ENCODE measurements around the gene NAV1. TPM values are rescaled to one million over a fixed set of nuclear protein-coding genes. Genes with fewer than 3 reads are reported as not detected.

NAV1 gene
- total RNA-seq, 1 experiment from 2014 or later, result 51.0 TPM

DNA sequence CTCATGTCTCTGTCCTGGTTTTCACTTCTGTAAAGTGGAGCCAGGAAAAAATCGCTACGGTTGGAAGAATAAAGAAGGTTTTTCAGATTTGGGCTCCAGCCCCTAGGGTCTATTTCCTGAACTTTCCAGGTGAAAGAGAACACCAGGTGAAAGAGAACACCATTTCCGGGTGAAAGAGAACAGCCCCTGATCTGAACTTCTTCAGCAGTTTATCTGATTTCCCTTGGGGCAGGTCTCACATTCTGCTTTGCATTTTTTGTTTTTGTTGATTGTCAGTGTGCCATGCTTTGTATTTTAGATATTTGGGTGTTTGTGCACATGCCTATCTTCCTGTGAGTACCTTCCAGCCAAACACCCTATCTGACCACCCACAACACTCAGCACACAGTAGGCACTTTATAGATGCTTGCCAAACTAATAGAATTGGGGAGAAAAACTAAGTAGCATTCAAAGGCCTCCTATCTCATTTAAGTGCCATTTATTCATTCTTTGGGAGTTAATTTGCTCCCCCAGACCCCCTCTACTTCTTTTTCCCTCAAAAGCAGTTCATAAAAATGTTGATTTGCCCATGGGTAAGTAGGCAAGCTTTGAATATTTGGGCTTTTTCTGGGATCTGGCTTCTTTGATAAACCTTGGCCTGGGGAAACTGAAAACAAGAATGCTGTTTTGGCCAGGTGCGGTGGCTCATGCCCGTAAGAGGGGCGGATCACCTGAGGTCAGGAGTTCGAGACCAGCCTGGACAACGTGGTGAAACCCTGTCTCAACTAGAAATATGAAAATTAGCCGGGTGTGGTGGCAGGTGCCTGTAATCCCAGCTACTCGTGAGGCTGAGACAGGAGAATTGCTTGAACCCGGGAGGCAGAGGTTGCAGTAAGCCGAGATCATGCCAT, 2.2 kb downstream of the NAV1 start:
- ChIA-PET CTCF (interaction anchor here (0.7 to 4.0 kb wide), 13 partner anchors 10 to 254 kb away, joined by 3 to 28 read pairs (median 8); no protein-coding TSS in a partner anchor), POLR2A (no interaction called here)
- ATAC-seq (no peak), DNase-seq (ENCODE audit: low spot score) (no peak)
- H3K4me1 Mint-ChIP-seq, result peaks cover 38% of the 10 kb centered on the region
- no peak overlapping the region for H3K27ac Mint-ChIP-seq
- no peaks in the 10 kb centered on the region for H3K9me3 Mint-ChIP-seq
- H3K36me3 Mint-ChIP-seq, result no peaks in the 10 kb centered on the region
- H3K27me3 Mint-ChIP-seq (ENCODE audit: low read depth), result peaks cover 63% of the 10 kb centered on the region
- TF ChIP-seq, protein P1, sequence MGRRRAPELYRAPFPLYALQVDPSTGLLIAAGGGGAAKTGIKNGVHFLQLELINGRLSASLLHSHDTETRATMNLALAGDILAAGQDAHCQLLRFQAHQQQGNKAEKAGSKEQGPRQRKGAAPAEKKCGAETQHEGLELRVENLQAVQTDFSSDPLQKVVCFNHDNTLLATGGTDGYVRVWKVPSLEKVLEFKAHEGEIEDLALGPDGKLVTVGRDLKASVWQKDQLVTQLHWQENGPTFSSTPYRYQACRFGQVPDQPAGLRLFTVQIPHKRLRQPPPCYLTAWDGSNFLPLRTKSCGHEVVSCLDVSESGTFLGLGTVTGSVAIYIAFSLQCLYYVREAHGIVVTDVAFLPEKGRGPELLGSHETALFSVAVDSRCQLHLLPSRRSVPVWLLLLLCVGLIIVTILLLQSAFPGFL (CRISPR knock-in tag; IDR thresholded peaks at IDR 0.05; ENCODE audit: borderline replicate concordance), result no peak
- TF ChIP-seq CBFB (CRISPR knock-in tag; IDR thresholded peaks at IDR 0.05; ENCODE audit: low read depth) (no peak), ZNF416 (CRISPR knock-in tag; IDR thresholded peaks at IDR 0.05) (no peak), ZNF138 (CRISPR knock-in tag; conservative IDR thresholded peaks at IDR 0.05) (no peak), EMX1 (CRISPR knock-in tag; IDR thresholded peaks at IDR 0.05) (no peak), ZNF263 (CRISPR knock-in tag; IDR thresholded peaks at IDR 0.05; ENCODE audit: low read depth) (no peak), ZNF671 (CRISPR knock-in tag; IDR thresholded peaks at IDR 0.05) (no peak), JAZF1 (CRISPR knock-in tag; IDR thresholded peaks at IDR 0.05) (no peak)
- TF ChIP-seq, protein P2, sequence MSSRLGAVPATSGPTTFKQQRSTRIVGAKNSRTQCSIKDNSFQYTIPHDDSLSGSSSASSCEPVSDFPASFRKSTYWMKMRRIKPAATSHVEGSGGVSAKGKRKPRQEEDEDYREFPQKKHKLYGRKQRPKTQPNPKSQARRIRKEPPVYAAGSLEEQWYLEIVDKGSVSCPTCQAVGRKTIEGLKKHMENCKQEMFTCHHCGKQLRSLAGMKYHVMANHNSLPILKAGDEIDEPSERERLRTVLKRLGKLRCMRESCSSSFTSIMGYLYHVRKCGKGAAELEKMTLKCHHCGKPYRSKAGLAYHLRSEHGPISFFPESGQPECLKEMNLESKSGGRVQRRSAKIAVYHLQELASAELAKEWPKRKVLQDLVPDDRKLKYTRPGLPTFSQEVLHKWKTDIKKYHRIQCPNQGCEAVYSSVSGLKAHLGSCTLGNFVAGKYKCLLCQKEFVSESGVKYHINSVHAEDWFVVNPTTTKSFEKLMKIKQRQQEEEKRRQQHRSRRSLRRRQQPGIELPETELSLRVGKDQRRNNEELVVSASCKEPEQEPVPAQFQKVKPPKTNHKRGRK (CRISPR knock-in tag; IDR thresholded peaks at IDR 0.05; ENCODE audit: borderline replicate concordance), result no peak
- TF ChIP-seq, protein P3, sequence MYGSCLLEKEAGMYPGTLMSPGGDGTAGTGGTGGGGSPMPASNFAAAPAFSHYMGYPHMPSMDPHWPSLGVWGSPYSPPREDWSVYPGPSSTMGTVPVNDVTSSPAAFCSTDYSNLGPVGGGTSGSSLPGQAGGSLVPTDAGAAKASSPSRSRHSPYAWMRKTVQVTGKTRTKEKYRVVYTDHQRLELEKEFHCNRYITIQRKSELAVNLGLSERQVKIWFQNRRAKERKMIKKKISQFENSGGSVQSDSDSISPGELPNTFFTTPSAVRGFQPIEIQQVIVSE (CRISPR knock-in tag; IDR thresholded peaks at IDR 0.05; ENCODE audit: borderline replicate concordance), result no peak
- H3K4me3 Mint-ChIP-seq, result peak overlapping the region; percentile 87

DNA sequence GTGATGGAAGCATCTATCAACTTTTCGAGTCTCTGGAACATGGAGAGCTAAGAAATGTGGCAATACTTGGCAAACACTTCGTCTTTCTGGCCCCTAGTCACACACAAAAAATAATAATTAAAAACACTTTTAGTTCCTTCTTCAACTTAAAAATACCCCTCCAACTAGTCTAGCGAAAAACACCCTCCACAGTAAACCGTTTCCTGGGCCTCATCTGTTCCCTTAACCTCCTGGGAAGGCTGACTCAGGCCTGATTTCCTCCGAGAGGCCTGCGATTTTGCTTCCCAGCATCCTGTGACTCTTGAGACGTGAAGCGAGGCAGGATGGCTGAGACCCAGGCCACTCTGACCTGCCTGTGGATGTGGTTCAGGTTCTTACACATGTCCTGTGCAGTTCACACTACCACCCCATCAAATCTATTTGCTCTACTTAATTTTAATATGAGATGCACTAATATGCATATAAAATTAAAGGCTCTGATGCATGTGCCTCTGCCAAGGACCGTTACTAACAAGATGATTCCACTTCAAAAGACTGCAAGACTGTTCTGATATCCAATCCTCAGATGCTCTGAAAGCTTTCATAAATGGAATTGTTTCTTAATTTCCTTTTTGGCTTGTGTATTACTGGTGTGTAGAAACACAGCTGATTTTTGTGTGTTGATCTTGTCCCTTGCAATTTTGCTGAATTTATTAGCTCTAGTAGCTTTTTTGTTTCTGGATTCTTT, 3.5 kb downstream of the NAV1 start:
- ATAC-seq (no peak), DNase-seq (ENCODE audit: low spot score) (no peak)
- H3K4me3 Mint-ChIP-seq, result no peak overlapping the region
- H3K36me3 Mint-ChIP-seq, result no peaks in the 10 kb centered on the region
- H3K4me1 Mint-ChIP-seq, result peaks cover 38% of the 10 kb centered on the region
- ChIA-PET CTCF (interaction anchor here (0.7 to 4.0 kb wide), 6 partner anchors 9 to 107 kb away, joined by 3 to 28 read pairs (median 4); no protein-coding TSS in a partner anchor), POLR2A (interaction anchor here (0.6 kb wide), 1 partner anchor 322 kb away, joined by 3 read pairs; no protein-coding TSS in a partner anchor)
- H3K9me3 Mint-ChIP-seq, result no peaks in the 10 kb centered on the region
- H3K27me3 Mint-ChIP-seq (ENCODE audit: low read depth), result peaks cover 49% of the 10 kb centered on the region
- H3K27ac Mint-ChIP-seq, result no peak overlapping the region
- TF ChIP-seq ELF4 (CRISPR knock-in tag; IDR thresholded peaks at IDR 0.05; ENCODE audit: low read depth) (no peak), ESRRA (CRISPR knock-in tag; IDR thresholded peaks at IDR 0.05; ENCODE audit: borderline replicate concordance) (no peak), TEAD4 (CRISPR knock-in tag; IDR thresholded peaks at IDR 0.05) (no peak), NR3C1 (CRISPR knock-in tag; conservative IDR thresholded peaks at IDR 0.05; ENCODE audit: low read depth) (no peak), NFE2L1 (CRISPR knock-in tag; IDR thresholded peaks at IDR 0.05) (no peak), ZNF121 (CRISPR knock-in tag; IDR thresholded peaks at IDR 0.05) (no peak), FOXJ3 (CRISPR knock-in tag; IDR thresholded peaks at IDR 0.05; ENCODE audit: borderline replicate concordance) (no peak), NR1H2 (CRISPR knock-in tag; IDR thresholded peaks at IDR 0.05) (no peak), FOXK1 (CRISPR knock-in tag; IDR thresholded peaks at IDR 0.05) (no peak)
- TF ChIP-seq, protein P4, sequence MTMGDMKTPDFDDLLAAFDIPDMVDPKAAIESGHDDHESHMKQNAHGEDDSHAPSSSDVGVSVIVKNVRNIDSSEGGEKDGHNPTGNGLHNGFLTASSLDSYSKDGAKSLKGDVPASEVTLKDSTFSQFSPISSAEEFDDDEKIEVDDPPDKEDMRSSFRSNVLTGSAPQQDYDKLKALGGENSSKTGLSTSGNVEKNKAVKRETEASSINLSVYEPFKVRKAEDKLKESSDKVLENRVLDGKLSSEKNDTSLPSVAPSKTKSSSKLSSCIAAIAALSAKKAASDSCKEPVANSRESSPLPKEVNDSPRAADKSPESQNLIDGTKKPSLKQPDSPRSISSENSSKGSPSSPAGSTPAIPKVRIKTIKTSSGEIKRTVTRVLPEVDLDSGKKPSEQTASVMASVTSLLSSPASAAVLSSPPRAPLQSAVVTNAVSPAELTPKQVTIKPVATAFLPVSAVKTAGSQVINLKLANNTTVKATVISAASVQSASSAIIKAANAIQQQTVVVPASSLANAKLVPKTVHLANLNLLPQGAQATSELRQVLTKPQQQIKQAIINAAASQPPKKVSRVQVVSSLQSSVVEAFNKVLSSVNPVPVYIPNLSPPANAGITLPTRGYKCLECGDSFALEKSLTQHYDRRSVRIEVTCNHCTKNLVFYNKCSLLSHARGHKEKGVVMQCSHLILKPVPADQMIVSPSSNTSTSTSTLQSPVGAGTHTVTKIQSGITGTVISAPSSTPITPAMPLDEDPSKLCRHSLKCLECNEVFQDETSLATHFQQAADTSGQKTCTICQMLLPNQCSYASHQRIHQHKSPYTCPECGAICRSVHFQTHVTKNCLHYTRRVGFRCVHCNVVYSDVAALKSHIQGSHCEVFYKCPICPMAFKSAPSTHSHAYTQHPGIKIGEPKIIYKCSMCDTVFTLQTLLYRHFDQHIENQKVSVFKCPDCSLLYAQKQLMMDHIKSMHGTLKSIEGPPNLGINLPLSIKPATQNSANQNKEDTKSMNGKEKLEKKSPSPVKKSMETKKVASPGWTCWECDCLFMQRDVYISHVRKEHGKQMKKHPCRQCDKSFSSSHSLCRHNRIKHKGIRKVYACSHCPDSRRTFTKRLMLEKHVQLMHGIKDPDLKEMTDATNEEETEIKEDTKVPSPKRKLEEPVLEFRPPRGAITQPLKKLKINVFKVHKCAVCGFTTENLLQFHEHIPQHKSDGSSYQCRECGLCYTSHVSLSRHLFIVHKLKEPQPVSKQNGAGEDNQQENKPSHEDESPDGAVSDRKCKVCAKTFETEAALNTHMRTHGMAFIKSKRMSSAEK (CRISPR knock-in tag; IDR thresholded peaks at IDR 0.05; ENCODE audit: borderline replicate concordance), result no peak
- TF ChIP-seq, protein P5, sequence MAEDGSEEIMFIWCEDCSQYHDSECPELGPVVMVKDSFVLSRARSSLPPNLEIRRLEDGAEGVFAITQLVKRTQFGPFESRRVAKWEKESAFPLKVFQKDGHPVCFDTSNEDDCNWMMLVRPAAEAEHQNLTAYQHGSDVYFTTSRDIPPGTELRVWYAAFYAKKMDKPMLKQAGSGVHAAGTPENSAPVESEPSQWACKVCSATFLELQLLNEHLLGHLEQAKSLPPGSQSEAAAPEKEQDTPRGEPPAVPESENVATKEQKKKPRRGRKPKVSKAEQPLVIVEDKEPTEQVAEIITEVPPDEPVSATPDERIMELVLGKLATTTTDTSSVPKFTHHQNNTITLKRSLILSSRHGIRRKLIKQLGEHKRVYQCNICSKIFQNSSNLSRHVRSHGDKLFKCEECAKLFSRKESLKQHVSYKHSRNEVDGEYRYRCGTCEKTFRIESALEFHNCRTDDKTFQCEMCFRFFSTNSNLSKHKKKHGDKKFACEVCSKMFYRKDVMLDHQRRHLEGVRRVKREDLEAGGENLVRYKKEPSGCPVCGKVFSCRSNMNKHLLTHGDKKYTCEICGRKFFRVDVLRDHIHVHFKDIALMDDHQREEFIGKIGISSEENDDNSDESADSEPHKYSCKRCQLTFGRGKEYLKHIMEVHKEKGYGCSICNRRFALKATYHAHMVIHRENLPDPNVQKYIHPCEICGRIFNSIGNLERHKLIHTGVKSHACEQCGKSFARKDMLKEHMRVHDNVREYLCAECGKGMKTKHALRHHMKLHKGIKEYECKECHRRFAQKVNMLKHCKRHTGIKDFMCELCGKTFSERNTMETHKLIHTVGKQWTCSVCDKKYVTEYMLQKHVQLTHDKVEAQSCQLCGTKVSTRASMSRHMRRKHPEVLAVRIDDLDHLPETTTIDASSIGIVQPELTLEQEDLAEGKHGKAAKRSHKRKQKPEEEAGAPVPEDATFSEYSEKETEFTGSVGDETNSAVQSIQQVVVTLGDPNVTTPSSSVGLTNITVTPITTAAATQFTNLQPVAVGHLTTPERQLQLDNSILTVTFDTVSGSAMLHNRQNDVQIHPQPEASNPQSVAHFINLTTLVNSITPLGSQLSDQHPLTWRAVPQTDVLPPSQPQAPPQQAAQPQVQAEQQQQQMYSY (CRISPR knock-in tag; IDR thresholded peaks at IDR 0.05), result no peak
